Left lung (tissue), 10 donors: ENCODE data around the gene DNAH8. TPM values are rescaled to one million over a fixed set of nuclear protein-coding genes. Genes with fewer than 3 reads are reported as not detected.
A peak's percentile ranks its signal among the peaks of the same experiment; 100 is the strongest.

Experiments used
- ATAC-seq: fragments of 200-7000 bp; cut with Tn5 transposase; one replicate; pipeline ENCODE4 v1.9.1; 2020; ENCODE audit warnings: moderate library complexity
- DNase-seq, 4 donors: peaks; one replicate each; pipeline ENCODE4 v3.0.0-alpha.2; 2013 to 2020
- H3K27ac ChIP-seq, 2 donors: fragments of 200-600 bp; sonication (generic) in 1 of 2; one replicate each; pipeline versions ENCODE4 v1.5.0 to v1.8.0; 2020 to 2021
- H3K27me3 ChIP-seq, 2 donors: fragments of 200-600 bp; sonication (generic) in 1 of 2; one replicate each; pipeline versions ENCODE4 v1.5.0 to v1.8.0; 2020 to 2021
- H3K36me3 ChIP-seq, 2 donors: fragments of 200-600 bp; sonication (generic) in 1 of 2; one replicate each; pipeline versions ENCODE4 v1.5.0 to v1.8.0; 2020 to 2021
- H3K4me1 ChIP-seq, 2 donors: fragments of 200-600 bp; one replicate each; pipeline ENCODE4 v1.8.0; 2021
- H3K4me3 ChIP-seq, 2 donors: fragments of 200-600 bp; sonication (generic) in 1 of 2; one replicate each; pipeline versions ENCODE4 v1.5.0 to v1.8.0; 2020 to 2021; ENCODE audit warnings: mild to moderate bottlenecking in 1 of 2
- H3K9me3 ChIP-seq, 2 donors: fragments of 200-600 bp; sonication (generic) in 1 of 2; one replicate each; pipeline versions ENCODE4 v1.5.0 to v1.8.0; 2020 to 2021
- CTCF ChIP-seq, 2 donors: fragments of 200-600 bp; sonication (generic) in 1 of 2; IDR thresholded peaks; one replicate each; pipeline versions ENCODE4 v1.5.0 to v1.8.0; 2021; ENCODE audit warnings: antibody characterized with exemption in 2 of 2
- intact Hi-C, 2 donors: fragments of 100-400 bp; cut with DNase I; formaldehyde crosslinking; loops; one replicate each; pipeline versions ENCODE4 v1.11.2 to v1.14.2; 2022
- polyA plus RNA-seq, 6 donors: library from polyadenylated mRNA; unstranded; fragments of 120-200 nt; gene quantifications; one replicate each; pipeline ENCODE4 v1.2.1, GENCODE V29; 2013; ENCODE audit not compliant: insufficient read length in 6 of 6
- total RNA-seq, 2 donors: library from RNA; stranded (reverse); fragmentation: NEBNext Ultra II Directional; extraction: Animal tissue kit (Norgen Biotek cat#: 25700); gene quantifications; one replicate each; pipeline ENCODE4 v1.2.1, GENCODE V29; 2021
- donor health status: DM: no; HTN: yes; CAD: no.
- donor health status: DM: no; HTN: no; CAD: no.

Gene DNAH8
- total and polyA plus RNA-seq, 8 donors = 0.03 to 0.34 (median 0.08) TPM

- Histone ChIP-seq H3K4me3 (no peak overlapping the region), H3K27ac (no peak overlapping the region), H3K4me1 (no peaks in the 10 kb centered on the region), H3K9me3 (no peaks in the 10 kb centered on the region), H3K36me3 (no peaks in the 10 kb centered on the region), H3K27me3 (peaks cover 5 to 31% of the 10 kb centered on the region in 2 donors)
- DNase-seq (no peak), ATAC-seq (no peak)
- no peak for TF ChIP-seq CTCF (IDR thresholded peaks at IDR 0.05)
- intact Hi-C loops = no loop called here
Observed at GRCh38 chr6:39041072-39041471, 326.0 kb downstream of the DNAH8 start.

GRCh38 chr6:39043776-39044175 is 328.7 kb downstream of the DNAH8 start:
- Histone ChIP-seq H3K36me3 (no peaks in the 10 kb centered on the region), H3K9me3 (no peaks in the 10 kb centered on the region), H3K4me1 (peaks cover 2 to 6% of the 10 kb centered on the region in 2 donors), H3K4me3 (no peak overlapping the region), H3K27ac (no peak overlapping the region), H3K27me3 (peaks cover 17 to 31% of the 10 kb centered on the region in 2 donors)
- DNase-seq (no peak), ATAC-seq (no peak)
- no peak for TF ChIP-seq CTCF (IDR thresholded peaks at IDR 0.05)
- intact Hi-C loops = no loop called here

DNA sequence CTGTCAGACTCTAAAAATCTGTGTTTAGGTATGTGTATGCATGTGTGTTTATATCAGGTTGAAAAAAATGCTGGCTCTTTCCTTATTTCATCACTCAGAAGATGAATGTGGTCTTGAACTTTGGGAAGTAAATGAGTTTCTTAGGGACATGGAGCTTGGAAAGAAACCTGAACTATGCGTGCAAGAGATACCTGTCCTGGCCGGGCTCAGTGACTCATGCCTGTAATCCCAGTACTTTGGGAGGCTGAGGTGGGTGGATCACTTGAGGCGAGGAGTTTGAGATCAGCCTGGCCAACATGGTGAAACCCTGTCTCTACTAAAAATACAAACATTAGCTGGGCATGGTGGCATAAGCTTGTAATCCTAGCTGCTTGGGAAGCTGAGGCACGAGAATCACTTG is 329.1 kb downstream of the DNAH8 start:
- Histone ChIP-seq H3K27ac (no peak overlapping the region), H3K9me3 (no peaks in the 10 kb centered on the region), H3K4me1 (peaks cover 4 to 10% of the 10 kb centered on the region in 2 donors), H3K27me3 (peaks cover 21 to 33% of the 10 kb centered on the region in 2 donors), H3K36me3 (no peaks in the 10 kb centered on the region), H3K4me3 (no peak overlapping the region)
- intact Hi-C loops = no loop called here
- TF ChIP-seq CTCF (IDR thresholded peaks at IDR 0.05) = no peak
- ATAC-seq (no peak), DNase-seq (no peak)

GRCh38 chr6:39047434-39048327 is 332.6 kb downstream of the DNAH8 start:
- H3K36me3 ChIP-seq = no peaks in the 10 kb centered on the region
- DNase-seq = no peak
- no peak for ATAC-seq
- H3K9me3 ChIP-seq = no peaks in the 10 kb centered on the region
- H3K27ac ChIP-seq = no peak overlapping the region
- TF ChIP-seq CTCF (IDR thresholded peaks at IDR 0.05) = no peak
- intact Hi-C loops = no loop called here
- H3K4me3 ChIP-seq = no peak overlapping the region
- peaks cover 29 to 44% of the 10 kb centered on the region in 2 donors for H3K27me3 ChIP-seq
- H3K4me1 ChIP-seq = peaks cover 4 to 12% of the 10 kb centered on the region in 2 donors

DNA sequence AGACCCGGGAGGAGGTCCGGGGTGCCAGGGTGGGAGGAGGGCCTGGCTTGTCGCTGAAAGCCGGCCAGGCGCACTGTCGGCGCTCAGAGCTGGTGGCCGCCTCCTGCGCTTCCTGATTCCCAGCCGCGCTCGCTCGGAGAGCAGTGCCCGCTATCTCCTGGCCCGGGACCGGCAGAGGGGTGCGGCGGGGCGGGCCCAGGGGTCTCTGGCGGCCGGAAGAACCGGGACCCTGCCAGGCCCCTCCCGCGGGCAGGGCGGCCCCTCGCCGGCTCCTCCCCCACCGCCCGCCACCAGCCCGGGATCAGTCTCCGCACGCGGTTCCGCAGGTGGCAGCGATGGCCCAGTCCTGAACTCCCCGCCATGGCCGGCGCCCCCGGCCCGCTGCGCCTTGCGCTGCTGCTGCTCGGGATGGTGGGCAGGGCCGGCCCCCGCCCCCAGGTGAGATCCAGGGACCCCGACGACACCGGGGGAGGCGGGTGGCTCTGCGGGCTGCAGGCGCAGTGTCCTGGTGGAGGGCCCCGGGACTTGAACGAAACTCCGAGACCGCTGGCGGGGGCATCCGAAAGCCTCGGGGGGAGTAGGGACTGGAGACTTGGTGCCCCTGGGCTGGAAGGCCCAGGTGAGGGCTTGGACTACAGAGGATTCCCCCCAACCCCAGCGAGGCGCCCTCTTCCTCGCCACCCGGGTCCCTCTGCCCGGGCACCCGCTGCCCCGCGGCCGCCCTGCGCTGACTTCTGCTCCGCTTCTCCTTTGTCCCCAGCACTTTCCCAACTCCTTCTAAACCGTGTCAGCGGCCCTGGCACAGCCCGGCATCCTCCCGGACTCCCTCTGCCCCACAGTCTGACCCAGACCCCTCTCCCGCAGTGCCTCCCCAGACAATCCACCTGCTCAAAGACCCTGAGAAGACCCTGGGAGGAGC is 333.6 kb downstream of the DNAH8 start, which contains the start of gene GLP1R:
Gene GLP1R, plus strand, starts transcription at position 301 of the 919 bp plus-strand sequence. Its CDS starts 60 bp downstream, at position 361.
- H3K27me3 ChIP-seq = peaks cover 29 to 44% of the 10 kb centered on the region in 2 donors
- H3K9me3 ChIP-seq = no peaks in the 10 kb centered on the region
- ATAC-seq = peak; percentile 42
- peaks cover 4 to 12% of the 10 kb centered on the region in 2 donors for H3K4me1 ChIP-seq
- DNase-seq = no peak
- no peak for TF ChIP-seq CTCF (IDR thresholded peaks at IDR 0.05)
- no peaks in the 10 kb centered on the region for H3K36me3 ChIP-seq
- no peak within 1 kb of the TSS for H3K27ac ChIP-seq
- intact Hi-C loops = no loop called here
- H3K4me3 ChIP-seq = peak within 1 kb of the TSS in 1 of 2 donors; percentile 31
